GM18526 (cell line): ENCODE data around the gene SYPL1.

Source experiments
- POLR2A ChIP-seq: IDR thresholded peaks from 3 replicates; pipeline ENCODE4 v1.6.1; 2011; ENCODE audit not compliant: insufficient read length; ENCODE audit errors: extremely low read depth

The SYPL1 gene

DNA sequence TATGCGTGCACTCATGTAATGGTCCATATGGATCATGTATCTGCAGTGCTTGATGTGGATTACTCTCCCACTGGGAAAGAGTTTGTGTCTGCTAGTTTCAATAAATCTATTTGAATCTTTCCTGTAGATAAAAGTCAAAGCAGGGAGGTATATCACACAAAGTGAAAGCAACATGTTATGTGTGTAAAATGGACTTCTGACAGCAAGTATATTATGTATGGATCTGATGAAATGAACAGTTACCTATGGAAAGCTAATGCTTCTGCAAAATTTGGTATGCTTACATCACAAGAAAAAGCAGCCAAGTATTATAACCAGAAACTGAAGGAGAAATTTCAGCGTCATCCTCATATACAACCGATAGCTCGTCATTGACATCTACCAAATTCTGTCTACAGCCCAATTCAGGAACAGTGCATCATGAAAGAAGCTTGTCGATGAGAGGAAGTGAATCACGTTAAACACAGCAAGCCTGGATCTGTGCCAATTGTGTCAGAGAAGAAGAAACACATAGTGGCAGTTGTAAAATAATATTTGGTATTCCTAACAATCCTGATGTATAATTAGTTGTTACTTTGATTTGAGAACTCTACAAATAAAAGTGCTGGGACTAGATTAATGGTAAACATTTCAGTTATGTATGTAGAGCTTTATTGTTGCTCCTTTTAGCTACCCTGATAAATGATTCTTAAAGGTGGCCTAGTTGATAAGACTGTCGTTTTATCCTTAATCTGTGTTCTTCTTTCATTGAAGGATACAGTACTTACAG lies 14.2 kb upstream of the SYPL1 start:
- no peak for TF ChIP-seq POLR2A

DNA sequence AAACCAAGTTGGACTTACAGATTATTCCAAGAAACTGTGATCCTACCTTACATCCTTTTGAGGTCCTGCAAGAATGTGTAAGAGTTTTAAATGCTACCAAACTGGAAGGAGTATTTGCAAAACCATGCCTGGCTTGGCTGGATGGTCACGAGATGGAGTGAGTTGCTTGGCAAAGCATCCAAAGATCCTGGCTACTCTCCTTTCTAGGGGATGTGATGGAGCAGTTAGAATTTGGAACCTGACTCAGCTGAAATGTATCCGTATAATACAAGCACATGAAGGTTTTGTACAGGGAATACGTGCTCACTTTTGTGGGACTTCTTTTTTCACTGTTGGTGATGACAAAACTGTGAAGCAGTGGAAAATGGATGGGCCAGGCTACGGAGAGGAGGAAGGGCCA lies 13.3 kb upstream of the SYPL1 start:
- TF ChIP-seq POLR2A: no peak

DNA sequence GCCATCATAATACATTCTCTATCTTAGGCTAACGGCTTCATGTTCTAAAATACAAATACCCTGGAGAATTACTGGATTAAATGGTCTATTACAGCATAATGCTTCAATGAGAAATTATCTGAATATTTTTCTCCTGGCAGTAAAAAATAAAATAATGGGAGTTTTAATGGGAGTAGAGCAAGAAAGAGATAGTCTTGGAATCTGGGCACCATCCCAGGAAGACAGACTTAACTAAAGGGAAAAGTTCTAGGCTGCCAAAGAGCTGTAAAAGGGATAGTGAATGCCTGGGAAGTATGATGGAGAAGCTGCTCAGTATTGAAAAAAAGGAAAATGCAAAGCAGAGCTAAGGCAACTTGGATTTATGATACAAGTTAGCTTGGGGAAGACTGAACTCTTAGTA lies 12.1 kb upstream of the SYPL1 start:
- no peak for TF ChIP-seq POLR2A

DNA sequence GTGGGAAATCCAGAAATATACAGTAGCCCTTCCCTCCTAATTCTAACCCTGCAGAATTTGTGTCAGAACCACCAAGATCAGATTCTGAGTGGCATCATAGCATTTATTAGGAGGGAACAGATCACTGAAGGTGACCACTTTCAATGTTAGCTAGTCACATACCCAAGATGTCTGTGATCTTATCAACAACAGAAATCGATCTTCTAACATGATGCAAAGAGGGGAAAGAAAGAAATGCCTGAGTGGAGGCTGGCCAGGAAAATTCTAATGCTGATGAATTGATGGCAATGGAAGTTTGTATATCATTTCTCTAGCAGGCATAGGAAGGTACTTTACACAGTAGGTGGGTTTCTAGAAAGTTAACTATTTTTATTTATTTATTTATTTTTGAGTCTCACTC lies 10.6 kb upstream of the SYPL1 start:
- no peak for TF ChIP-seq POLR2A

DNA sequence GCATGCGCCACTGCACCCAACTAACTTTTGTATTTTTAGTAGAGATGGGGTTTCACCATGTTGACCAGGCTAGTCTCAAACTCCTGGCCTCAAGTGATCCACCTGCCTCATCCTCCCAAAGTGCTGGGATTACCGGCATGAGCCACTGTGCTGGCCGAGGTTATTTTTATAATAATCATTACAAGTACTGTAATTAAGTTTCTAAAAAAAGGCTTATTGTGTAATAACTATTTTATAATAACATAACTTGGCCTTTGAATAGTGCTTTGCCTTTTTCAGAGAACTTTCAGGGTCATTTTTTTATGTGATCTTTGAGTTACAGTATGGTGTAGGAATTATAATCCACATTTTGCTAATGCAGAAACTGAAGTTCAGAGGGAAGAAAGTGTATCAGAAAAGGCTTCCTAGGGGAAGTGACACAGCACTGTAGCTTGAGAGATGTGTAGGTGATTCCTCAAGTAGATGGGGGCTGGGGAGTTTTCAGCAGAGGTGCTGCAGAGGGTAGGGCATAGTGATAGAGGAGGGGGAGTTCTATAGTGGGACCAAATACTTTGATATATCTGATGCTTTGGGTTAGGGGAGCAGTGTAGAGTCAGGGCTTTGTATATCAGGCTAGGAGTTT lies 9.2 kb upstream of the SYPL1 start:
- no peak for TF ChIP-seq POLR2A

DNA sequence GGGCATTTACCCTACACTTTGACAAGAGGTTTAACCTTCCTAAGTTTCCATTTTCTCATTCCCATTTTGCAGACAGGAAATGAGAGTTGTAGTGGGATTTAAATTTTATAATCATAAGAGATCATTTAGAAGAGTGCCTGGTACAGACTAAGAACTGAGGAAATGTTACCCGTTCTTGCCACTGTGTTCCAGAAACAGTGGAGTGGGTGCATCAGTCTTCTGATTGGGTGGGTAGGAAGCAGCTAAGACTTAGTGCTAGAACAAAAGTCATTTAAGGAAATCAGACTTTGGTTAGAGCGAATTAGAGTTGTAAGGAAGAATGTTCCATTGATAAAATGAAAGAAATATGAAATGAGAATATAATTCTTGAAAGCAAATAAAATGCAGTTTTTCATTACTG lies 8.4 kb upstream of the SYPL1 start:
- TF ChIP-seq POLR2A: no peak

DNA sequence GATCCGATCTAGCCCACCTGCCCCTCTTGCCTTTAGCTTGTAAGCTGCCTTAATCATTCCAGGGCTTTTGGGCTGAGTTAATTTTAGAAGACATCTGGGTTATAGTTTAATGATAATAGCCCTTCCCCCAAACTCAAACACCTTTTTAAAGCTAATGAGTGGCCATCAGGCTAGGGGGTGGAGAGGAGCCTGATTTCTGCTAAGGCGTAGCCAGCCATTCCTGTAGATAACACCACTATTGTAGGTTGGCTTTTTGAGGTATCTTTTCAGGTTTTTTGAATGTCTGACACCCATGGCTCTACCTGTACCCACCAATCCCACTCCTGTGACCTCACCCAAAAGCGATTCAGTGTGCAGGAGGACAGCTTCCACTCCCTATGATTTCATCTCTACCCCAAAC lies 7.6 kb upstream of the SYPL1 start:
- no peak for TF ChIP-seq POLR2A

DNA sequence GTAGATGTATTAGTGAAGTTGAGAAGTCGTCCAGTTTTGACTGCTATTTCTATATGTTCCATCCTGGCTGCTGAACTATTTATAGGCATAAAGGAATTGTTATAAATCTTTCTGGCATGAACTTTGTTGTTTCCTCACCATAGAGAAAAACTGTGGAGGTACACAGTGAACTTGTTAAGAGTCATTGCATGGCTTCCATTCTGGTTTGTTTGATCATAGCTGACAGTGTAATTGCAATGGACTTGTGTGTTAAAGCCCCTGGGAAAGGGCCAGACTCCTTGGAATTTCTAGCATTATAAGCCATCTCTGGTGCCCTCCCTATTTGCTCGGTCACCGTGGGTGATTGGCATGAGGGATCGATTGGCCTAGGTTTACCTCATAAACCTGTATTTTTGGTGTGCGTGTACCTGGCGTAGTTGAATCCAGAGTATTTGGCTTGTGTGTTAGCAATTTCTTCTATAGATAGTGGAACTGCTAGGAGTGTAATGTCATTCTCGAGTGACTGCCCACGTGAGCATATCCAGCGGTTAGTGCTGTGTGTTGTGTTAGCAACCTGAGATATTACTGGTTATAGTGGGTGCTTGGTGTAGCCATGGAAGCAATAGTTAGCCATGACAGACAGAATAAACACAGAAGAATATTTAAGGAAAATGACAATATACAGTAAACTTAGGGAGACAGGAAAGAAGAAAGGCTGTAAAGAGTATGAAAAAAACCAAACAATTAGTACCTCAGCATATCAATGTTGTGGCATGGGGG lies 5.9 kb upstream of the SYPL1 start:
- TF ChIP-seq POLR2A: no peak

DNA sequence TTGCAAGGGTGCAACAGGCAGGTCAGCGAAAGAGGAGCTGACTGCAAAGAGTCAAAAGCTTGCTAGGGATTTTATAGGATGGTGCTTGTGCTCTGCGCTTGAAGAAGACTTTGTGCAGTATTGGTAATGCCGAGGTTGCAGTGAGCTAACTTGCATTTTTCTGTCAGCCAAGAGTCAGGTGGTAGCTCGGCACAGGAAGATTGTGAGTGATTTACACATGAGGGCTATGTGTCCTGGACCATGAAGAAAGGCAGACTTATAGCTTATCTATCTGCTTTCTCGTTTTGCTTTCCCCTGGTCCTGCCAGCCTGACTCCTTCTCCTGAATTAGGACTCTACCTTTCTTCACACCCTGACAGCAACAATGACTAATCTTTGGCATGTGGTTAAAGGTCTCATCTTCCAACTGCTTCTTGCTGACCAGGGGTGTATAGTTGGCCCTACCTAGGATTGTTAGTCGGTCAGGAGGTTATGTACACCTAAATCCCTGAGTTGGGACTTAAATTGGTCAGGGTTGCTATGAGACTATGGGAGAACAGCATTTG lies 4.1 kb upstream of the SYPL1 start:
- TF ChIP-seq POLR2A: no peak

DNA sequence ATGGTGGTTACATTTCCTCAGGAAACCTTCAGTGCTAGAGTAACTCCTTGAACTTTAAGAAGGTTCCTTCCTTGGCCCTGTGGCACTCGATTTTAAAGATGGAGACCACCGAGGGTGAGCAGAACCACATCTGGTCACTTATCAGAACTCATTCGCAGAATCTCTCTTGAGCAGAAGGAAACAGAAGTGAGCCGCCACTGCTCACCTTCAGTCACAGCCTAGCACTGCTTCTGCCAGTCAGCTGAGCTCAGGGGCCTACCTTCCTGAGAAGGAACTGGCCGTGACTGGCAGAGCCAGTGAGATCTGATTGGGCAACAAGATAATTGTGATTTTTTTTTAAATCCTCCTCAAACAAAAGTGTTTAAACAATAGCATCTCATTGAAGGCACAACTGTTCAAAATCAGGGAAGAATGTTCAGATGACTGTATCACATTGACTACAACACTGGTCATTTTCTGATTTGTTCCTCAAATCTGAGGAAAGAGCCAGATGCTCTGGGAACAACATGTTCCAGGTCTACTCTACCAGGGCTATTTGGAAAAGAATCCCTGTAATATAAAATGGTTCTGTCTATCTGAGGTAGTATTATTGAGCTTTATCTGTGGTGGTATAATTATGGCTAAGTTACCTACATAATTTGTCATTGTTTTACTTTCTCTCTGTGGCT lies 2.7 kb upstream of the SYPL1 start:
- TF ChIP-seq POLR2A: no peak

DNA sequence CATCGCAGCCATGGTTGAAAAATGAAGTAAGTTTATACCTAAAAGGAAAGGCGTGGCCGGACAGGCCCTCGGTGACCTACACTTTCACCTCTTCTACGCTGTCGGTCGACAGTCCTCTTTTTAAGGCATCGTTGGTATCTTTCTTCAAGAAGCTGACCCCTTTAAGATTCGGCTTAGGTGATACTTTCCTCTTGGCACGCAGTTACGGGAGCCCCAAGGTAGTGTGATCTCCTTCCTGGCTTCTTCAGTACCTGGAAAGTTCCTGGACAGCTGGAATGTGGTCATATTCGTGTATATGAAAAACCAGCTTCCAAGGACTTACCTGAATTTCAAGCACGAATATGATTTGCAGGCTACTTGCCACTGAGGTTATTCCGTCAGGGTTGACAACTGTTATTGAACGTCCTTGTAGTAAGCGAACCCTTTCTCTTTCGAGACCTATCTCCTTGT lies 885 bp upstream of the SYPL1 start:
- TF ChIP-seq POLR2A: no peak

DNA sequence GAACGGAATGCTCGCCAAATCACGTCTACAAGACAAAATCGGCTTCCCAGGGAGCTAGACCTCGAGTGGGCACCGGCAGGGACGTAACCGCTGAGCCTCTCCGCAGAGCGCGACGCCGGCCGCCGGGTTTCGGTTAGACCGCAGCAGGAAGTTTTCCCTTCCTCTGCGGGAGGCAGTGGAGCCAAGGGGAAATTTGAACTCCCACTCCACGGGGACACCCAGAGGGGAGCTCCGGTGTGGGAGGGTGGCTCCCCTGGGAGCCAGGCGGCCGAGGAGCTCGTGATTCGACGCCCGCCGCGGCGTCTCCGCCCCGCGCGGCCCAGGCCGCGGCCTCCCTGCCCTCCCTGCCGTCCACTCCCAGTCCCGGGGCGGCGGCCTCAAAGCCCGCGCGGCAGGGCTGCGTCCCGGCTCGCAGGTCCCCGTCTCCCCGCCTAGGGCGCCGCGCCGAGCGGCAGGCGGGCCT lies 426 bp downstream of the SYPL1 start:
- no peak for TF ChIP-seq POLR2A

DNA sequence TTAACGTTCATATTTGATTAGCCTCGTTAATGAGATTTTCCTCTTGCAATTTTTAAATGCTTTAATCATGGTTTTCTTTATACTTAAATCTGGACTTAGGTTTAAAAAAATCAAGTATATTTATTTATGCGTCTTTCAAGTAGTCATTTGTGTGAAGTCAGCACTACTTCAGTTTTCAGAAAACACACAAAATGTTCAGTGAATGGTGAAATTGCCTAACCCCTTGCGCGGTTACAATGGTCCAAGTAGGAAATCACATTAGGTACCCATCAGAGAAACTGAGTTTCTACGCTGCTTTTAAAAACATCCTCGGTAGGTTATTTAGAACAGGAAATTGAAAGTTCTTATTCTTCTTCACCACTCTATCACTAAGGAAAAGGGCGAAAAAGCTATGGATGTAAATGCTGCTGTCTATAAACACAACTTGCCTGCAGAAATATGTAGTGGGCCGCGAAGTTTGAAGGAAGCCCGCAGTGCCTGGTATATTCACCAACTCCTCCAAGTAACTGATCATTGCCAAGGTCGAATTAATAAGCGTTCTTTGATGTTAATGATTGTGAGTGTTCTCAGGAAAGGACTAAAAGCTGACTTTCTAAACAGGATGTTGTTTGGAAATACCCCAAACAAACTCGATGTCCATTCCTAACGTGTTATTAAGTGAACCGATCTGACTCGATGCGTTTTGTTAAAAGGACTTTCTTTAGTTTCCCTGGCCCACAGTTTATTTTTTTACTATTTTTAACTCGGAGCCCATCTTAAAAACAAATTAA lies 1.0 kb downstream of the SYPL1 start:
- no peak for TF ChIP-seq POLR2A

DNA sequence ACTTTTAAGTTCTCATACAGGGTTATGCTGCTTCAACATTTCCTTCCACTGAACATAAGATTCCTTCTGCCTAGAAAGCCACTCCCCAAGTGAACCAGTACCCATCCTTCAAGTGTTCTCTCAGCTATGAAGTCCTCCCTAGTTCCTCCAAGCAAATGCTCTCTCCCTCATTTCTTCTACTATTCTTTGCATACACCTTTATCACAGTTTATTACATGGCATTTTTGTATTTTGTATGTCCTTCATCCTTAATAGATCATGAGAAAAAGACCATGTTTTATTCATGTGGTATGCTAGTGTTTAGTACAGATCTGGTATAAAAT lies 1.9 kb downstream of the SYPL1 start:
- TF ChIP-seq POLR2A: no peak
